Posterior cingulate gyrus (tissue), 11 donors: ENCODE measurements around the gene USP7.
"Not testable (repeated sequence)": the region's sequence is repeated elsewhere in the genome, so short reads cannot be mapped to it uniquely, and the experiment has no call there.

Experiments
- DNase-seq, 10 donors: peaks; one replicate each; pipeline versions ENCODE4 v3.0.0 to v3.0.0-alpha.2; 2020 to 2021; ENCODE audit warnings: mixed read lengths in 3 of 10
- intact Hi-C: fragments of 100-400 bp; cut with DNase I; formaldehyde crosslinking; loops from one replicate; pipeline ENCODE4 v1.15.1; 2023

USP7 gene

DNA sequence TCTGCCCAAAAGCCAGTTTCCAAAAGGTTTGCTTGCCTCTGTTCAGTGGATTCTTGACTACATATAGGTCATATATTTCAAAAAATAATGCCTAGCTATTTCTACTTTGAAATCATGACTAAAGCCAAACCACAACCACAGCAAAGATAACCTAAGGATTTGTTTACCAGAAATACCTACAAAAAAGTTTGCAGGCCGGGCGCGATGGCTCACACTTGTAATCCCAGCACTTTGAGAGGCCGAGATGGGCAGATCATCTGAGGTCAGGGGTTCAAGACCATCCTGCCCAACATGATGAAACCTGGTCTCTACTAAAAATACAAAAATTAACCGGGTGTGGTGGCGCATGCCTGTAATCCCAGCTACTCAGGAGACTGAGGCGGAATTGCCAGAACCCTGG lies 110.1 kb downstream of the USP7 start:
- peak in 2 of 10 donors; percentile 32 to 52 for DNase-seq
- intact Hi-C loops = no loop called here

DNA sequence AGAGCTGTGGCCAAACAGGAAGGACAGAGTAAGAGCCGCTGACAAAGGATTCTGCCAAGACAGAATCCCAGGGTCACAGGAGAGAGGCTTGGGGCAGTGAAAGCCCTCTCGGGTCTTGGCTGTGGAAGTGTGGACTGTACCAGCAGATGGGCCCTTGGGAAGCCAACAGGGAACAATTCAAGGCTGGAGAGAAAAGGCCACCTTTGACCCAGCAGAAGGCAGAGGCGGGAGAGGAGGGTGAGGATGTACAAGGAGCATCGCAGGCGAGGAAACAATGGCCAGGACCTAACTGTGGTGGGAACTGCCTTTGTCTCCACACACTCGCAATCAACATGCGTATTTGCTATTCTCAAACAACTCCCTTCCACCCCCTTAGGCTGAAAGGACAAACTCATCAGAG lies 110.6 kb downstream of the USP7 start:
- DNase-seq = peak in 1 of 10 donors; percentile 59
- intact Hi-C loops = no loop called here

DNA sequence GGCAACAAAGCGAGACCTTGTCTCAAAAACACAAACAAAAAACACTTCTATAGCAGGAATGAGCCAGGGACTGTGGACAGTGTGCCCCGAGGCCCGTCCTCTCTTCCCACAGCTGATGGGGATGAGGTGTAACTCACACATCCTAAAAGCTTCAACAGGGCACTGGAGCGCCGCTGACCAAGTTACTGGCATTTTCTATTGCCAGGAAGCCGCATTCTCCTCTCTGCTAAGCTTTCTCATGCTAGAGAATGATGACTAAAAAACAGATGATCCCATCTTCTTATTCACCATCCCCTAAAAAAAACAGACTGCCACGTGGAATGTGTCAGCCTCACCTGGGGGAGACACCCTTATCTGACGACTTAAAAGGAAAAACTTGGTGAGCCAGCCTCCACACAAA lies 111.2 kb downstream of the USP7 start:
- intact Hi-C loops = no loop called here
- peak in 2 of 10 donors; percentile 52 to 57 for DNase-seq

DNA sequence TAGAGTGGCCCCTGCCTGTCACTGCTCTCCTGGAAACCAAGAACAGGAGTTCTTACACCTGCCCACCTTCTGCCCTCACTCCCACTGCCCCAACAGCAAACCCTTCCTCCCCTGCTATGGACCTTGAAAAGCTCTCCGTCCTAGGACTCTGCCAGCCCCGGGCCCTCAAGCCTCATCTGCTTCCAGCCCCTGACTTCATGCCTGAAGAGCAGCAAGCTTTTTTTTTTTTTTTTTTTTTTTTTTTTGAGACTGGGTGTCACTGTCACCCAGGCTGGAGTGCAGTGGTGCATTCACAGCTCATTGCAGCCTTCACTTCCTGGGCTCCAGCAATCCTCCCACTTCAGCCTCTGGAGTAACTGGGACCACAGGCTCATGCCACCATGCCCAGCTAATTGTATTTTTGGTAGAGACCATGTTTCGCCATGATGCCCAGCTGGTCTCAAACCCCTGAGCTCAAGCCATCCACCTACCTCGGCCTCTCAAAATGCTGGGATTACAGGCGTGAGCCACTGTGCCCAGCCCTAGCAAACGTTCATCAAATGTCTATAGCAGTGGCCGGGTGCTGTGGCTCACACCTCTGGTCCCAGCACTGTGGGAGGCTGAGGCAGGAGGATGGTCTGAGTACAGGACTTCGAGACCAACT lies 111.8 kb downstream of the USP7 start:
- intact Hi-C loops = no loop called here
- peak in 3 of 10 donors; percentile 41 to 72 (median 45) for DNase-seq

DNA sequence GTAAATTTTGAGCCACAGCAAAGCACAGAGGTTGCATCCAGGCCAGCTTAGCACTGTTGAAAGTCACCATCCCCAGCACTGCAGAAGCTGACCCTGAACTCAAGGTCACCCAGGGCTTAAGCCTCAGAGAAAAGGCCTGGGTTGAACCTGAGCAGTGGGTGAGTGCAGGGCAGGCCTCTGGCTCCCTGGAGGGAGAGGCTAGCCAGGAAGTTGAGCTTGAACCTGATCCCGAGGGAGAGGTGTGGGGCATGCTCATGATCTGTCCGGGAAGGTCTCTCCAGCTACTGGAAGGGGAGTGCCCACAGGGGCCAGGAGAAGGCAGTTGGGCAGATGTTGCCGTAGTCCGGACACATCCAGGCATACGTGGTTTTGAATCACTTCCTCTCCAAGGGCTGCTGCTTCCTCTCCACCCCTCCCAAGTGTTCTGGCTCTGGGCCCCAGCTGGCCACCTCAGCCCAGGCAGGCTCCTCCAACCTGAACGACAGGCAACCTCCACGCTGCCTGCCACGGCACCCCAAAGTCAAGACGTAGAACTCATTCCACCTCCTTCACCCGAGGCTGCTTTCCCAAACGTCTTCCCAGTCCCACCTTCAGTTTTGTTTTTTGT lies 113.3 kb downstream of the USP7 start:
- peak in 3 of 10 donors; percentile 59 to 72 (median 64) for DNase-seq
- intact Hi-C loops = no loop called here

DNA sequence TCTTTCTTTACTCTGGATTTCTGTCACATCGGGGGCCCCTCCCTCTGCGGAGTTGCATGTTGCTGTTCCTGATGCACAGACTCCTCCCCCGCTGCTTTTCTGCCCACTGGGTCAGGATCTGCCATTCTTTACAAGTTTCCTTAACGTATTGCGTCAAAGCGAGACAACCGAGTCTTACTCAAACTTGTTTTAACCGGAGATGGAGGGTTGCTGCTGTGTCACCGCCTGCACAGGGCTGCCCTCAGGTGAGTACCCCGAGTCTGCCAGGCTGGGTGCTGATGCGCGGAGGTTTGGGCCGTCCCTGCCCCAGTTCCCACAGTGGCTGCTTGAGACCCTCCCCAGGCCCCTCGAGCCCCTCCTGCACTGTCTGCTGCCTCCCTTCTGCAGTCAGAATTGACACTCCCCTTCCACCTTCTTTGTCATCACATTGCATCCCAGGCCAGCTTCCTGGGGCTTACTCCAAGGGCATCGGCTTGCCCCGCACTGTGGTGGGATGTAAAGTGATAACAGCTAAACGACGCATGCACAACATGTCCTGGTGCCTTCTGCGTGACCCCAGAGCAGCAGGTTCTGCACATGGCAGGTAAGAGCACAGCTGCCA lies 114.2 kb downstream of the USP7 start:
- DNase-seq = peak in 3 of 10 donors; percentile 22 to 59 (median 50)
- intact Hi-C loops = no loop called here

DNA sequence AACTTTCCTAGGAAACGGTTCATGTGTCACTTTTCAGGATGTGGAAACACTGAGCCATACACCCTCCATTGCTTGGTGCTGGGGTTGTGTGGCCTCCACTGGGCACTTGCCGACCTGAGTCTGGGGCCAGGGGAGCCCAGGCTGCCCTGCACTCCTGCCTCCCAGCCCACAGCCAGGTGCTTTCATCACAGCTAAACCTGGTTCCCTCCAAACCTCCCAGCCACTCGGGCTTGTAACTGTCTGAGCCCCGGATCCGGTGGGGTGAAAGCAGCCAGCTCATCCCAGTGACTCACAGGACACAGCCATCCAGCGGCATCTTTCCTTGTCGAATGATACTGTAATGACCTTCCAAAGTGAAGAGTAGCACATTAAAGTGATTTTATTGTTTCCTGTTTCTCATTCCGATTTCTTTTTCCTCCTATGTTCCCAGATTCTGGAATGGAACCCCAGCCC lies 114.7 kb downstream of the USP7 start:
- DNase-seq = peak in 2 of 10 donors; percentile 25 to 51
- intact Hi-C loops = no loop called here

DNA sequence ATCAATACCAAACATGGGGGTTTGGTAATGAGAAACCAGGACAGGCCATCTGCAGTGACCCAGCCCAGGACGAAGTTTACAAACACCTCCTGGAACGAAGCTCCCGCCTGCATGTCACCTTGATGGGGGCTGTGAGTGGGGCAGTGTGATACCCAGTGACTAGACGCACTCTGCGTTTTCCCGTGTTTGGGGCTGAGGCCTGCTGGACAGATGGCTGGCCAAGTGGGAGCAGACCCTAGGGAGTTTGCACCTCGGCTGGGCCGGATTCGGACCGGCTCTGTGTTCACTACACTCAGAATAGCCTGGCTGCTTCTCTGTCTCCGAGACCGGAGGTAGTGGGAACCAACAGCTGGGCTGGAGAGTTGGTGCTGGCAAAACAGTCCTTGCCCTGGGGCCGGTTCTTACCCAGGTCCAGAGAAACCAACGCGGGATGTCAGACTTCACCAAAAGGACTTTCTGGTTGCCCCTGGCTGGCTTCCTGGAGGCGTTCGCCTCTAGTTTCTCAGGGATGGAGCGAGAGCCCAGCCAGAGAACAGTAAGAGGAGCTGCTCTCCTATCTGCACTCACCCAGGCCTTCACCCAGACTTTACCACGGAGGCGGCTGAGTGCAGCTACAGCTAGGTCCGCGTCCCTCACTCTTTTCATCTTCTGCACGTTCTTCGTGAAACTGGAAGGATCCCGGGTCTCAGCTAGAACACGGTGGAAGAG lies 115.3 kb downstream of the USP7 start:
- intact Hi-C loops = no loop called here
- DNase-seq = peak in 3 of 10 donors; percentile 68 to 84 (median 70)

DNA sequence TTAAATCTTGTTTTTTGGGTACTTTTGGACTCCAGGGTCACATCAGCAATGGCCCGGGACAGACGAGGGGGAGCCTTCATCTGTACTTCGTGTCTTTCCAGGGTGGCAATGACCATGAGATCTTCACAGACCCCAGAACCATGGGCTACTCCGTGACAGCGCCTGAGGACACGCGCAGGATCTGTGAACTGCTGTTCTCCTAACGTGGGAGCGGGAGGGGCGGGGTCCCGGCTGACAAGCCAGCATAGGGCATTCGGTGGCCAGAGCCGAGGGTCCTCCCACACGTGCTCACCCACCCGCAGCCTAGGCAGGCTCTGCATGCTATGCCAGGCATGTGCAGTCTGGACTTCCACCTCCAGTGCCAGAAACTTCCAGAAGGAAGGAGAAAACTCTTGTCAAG lies 116.1 kb downstream of the USP7 start:
- intact Hi-C loops = no loop called here
- DNase-seq = peak in 3 of 10 donors; percentile 55 to 75 (median 66)

DNA sequence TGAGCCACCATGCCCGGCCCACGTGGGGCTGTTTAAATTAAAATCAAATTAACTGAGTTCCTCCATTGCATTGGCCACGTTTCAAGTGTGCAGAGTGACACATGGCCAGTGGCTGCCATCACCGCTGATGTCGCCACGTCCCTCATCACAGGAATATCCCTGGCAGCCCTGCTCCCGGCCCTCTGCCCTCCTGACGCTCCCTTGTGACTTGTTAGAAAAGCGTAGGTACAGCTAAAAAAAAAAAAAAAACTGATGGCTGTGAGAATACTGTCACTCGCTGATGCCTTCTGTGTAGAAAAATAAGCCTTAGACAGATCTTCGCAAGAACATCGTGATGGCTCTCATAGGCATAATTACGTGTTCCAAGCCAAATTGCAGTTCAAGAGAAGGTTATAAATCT lies 116.6 kb downstream of the USP7 start:
- DNase-seq = peak in 2 of 10 donors; percentile 37 to 39
- intact Hi-C loops = no loop called here

DNA sequence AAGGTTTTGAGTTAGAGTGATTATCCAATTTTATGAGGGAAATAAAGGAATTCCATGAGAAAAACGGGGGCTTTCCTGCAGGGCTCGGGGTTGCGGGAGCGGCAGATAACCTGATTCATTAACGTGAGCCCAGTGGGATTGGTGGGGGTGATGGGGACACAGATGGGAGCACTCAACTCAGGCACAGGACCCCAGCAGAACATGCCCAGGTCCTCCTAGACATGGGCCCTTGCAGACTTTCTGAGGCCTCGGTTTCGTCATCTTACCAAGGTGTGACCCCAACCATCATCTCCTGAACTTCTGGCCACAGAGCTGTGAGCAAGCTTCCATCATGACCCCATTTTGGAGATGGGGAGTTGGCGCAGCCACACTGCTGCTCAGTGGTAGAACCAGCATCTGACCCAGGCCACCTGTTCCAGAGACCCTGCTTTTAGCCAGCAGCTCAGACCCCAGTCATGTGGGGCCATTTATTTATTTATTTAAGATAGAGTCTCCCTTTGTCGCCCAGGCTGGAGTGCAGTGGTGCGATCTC lies 117.2 kb downstream of the USP7 start:
- peak in 2 of 10 donors; percentile 36 to 56 for DNase-seq
- intact Hi-C loops = no loop called here

DNA sequence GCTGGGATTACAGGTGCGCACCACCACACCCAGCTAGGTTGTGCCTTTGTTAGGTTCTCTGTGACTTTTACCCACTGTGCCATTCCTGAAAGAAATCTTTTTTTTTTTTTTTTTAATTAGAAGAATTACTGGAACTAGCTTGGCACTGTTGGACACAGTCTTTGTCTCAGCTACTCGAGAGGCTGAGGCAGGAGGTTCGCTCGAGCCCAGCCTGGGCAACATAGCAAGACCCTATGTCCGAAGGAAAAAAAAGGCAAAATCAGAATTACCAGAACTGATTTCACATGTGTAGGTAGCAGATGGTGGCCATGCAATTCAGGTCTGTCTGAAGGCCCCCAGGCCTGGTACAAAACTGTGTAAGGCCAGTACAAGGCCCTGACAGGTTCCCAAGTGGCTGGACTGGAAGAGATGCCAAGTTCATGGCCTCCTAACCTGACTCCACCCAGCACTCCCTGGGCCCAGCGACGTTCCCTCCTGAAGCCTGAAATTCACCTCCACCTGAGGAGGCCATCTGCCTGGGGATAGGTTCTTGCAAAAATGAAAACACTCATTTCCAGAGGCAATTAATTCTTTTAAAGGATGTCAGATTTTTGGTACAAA lies 117.9 kb downstream of the USP7 start:
- intact Hi-C loops = no loop called here
- DNase-seq = peak in 2 of 10 donors; percentile 26 to 71

DNA sequence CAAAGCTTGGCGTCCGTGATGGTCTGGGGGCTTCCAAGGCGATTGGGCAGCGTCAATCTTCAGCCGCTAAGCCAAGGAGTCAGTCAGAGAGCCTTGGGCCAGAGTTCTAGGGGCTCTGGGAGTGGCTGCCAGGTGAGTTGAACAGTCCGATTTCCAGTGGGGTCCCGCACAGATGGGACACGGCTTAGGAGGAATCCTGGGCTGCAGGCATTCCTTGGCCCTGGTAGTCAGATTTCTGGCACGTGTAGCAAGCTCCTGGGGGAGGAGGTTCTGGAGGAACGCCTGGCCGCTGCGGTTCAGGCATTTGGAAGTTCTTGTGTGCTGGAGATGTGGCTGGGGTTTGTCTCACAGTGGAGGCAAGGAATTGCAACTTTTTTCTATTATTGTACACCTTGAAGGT lies 120.4 kb downstream of the USP7 start:
- intact Hi-C loops = not testable (repeated sequence)

More for the DNA sequence above, 120.4 kb downstream of the USP7 start:
- not testable (repeated sequence) for DNase-seq
